GM12878 (cell line): Measurements from ENCODE around the gene NDUFB7. TPM values are rescaled to one million over a fixed set of nuclear protein-coding genes. Genes with fewer than 3 reads are reported as not detected.

Source experiments
- BCLAF1 ChIP-seq: fragments of 450-650 bp; IDR thresholded peaks from 2 replicates; pipeline ENCODE4 v1.6.1; 2017; ENCODE audit warnings: antibody characterized with exemption, mild to moderate bottlenecking, moderate library complexity
- CEBPB ChIP-seq, 2 experiments: fragments of 150-350 bp in 1 of 2; IDR thresholded peaks; 2 replicates each; pipeline ENCODE4 v1.6.1; 2012 to 2014; ENCODE audit warnings: low read depth in 2 of 2, low read length in 2 of 2, borderline replicate concordance in 1 of 2, inconsistent platforms in 1 of 2
- CHD2 ChIP-seq: IDR thresholded peaks from 2 replicates; pipeline ENCODE4 v1.6.1; 2011; ENCODE audit warnings: low read depth, low read length, improper control_type of control experiment, borderline replicate concordance
- CREM ChIP-seq: IDR thresholded peaks from 2 replicates; pipeline ENCODE4 v1.6.1; 2014; ENCODE audit warnings: antibody characterized with exemption, low read depth
- EGR1 ChIP-seq, 2 experiments: IDR thresholded peaks; 1 replicate in 1 of 2; 2 replicates in 1 of 2; pipeline ENCODE4 v1.6.1; 2011 to 2012; ENCODE audit warnings: low read depth in 2 of 2, low read length in 2 of 2, borderline replicate concordance in 1 of 2, mild to moderate bottlenecking in 1 of 2, moderate library complexity in 1 of 2
- JUND ChIP-seq: IDR thresholded peaks from 2 replicates; pipeline ENCODE4 v1.6.1; 2012; ENCODE audit warnings: low read depth, mild to moderate bottlenecking, low read length, improper control_type of control experiment, moderate library complexity
- MAX ChIP-seq: IDR thresholded peaks from 2 replicates; pipeline ENCODE4 v1.6.1; 2012; ENCODE audit warnings: low read depth, low read length, improper control_type of control experiment
- NFYA ChIP-seq: IDR thresholded peaks from 2 replicates; pipeline ENCODE4 v1.6.1; 2011; ENCODE audit warnings: low read depth, mild to moderate bottlenecking, low read length, improper control_type of control experiment, borderline replicate concordance
- NFYB ChIP-seq: IDR thresholded peaks from 2 replicates; pipeline ENCODE4 v1.6.1; 2011; ENCODE audit warnings: low read depth, mild to moderate bottlenecking, low read length, improper control_type of control experiment, moderate library complexity; ENCODE audit not compliant: insufficient read depth
- POLR2AphosphoS5 ChIP-seq: IDR thresholded peaks from 2 replicates; pipeline ENCODE4 v1.6.1; 2011; ENCODE audit warnings: mild to moderate bottlenecking, low read length, inconsistent platforms
- TCF7 ChIP-seq: IDR thresholded peaks from 2 replicates; pipeline ENCODE4 v1.6.1; 2014; ENCODE audit warnings: antibody characterized with exemption, borderline replicate concordance
- ZNF207 ChIP-seq: fragments of 450-650 bp; IDR thresholded peaks from 2 replicates; pipeline ENCODE4 v1.6.1; 2014; ENCODE audit warnings: antibody characterized with exemption, mild to moderate bottlenecking, borderline replicate concordance
- ZZZ3 ChIP-seq: IDR thresholded peaks from 2 replicates; pipeline ENCODE4 v1.6.1; 2011; ENCODE audit warnings: low read depth; ENCODE audit not compliant: control insufficient read depth, insufficient read length
- polyA plus RNA-seq, 11 experiments: library from polyadenylated mRNA; depleted of rRNA in 4 of 11; unstranded in 6 of 11; stranded (reverse) in 5 of 11; fragments of >200 nt; fragmentation: Nextera tagmentation in 4 of 11; fragmentation: Illumina TruSeq in 1 of 11; extraction: Ambion mirVana in 4 of 11; extraction: Trizol in 1 of 11; gene quantifications; 1 replicate in 1 of 11; 2 replicates in 10 of 11; pipeline versions ENCODE4 v1.2.1 to v1.2.3, GENCODE V29; 2011 to 2016; ENCODE audit warnings: inconsistent platforms in 2 of 11, missing spikeins in 2 of 11, low read depth in 1 of 11
- total RNA-seq, 4 experiments: library from RNA; depleted of rRNA in 3 of 4; stranded (reverse); fragments of >200 nt in 3 of 4; fragmentation: Illumina TruSeq in 1 of 4; extraction: Trizol in 1 of 4; gene quantifications; 2 replicates each; pipeline versions ENCODE4 v1.2.1 to v1.2.3, GENCODE V29; 2013 to 2021
- TF ChIP-seq, protein P1 (sequence below): IDR thresholded peaks from 2 replicates; pipeline ENCODE4 v1.6.1; 2012; ENCODE audit warnings: low read depth, low read length, improper control_type of control experiment
- TF ChIP-seq, protein P2 (sequence below): fragments of 450-650 bp; IDR thresholded peaks from 2 replicates; pipeline ENCODE4 v1.6.1; 2018; ENCODE audit warnings: mild to moderate bottlenecking, low read depth, moderate library complexity; ENCODE audit not compliant: partially characterized antibody
- TF ChIP-seq, protein P3 (sequence below): IDR thresholded peaks from 2 replicates; pipeline ENCODE4 v1.6.1; 2012; ENCODE audit warnings: improper control_type of control experiment, low read depth, low read length; ENCODE audit not compliant: insufficient replicate concordance

Gene NDUFB7
- total and polyA plus RNA-seq, 10 of the 15 experiments (the other 5 are each of a cell fraction or from before 2014, with no cell fraction given), result 14.6 to 480 (median 182) TPM

- TF ChIP-seq, protein P1, sequence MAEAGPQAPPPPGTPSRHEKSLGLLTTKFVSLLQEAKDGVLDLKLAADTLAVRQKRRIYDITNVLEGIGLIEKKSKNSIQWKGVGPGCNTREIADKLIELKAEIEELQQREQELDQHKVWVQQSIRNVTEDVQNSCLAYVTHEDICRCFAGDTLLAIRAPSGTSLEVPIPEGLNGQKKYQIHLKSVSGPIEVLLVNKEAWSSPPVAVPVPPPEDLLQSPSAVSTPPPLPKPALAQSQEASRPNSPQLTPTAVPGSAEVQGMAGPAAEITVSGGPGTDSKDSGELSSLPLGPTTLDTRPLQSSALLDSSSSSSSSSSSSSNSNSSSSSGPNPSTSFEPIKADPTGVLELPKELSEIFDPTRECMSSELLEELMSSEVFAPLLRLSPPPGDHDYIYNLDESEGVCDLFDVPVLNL, result no peak
- TF ChIP-seq, protein P2, sequence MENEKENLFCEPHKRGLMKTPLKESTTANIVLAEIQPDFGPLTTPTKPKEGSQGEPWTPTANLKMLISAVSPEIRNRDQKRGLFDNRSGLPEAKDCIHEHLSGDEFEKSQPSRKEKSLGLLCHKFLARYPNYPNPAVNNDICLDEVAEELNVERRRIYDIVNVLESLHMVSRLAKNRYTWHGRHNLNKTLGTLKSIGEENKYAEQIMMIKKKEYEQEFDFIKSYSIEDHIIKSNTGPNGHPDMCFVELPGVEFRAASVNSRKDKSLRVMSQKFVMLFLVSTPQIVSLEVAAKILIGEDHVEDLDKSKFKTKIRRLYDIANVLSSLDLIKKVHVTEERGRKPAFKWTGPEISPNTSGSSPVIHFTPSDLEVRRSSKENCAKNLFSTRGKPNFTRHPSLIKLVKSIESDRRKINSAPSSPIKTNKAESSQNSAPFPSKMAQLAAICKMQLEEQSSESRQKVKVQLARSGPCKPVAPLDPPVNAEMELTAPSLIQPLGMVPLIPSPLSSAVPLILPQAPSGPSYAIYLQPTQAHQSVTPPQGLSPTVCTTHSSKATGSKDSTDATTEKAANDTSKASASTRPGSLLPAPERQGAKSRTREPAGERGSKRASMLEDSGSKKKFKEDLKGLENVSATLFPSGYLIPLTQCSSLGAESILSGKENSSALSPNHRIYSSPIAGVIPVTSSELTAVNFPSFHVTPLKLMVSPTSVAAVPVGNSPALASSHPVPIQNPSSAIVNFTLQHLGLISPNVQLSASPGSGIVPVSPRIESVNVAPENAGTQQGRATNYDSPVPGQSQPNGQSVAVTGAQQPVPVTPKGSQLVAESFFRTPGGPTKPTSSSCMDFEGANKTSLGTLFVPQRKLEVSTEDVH, result no peak
- no peak for TF ChIP-seq ZZZ3
- 0 out of 2 replicates have a peak, but pooled peaks have one; percentile 45 for TF ChIP-seq CHD2
- no peak; the same call in 1 of the 2 replicates for TF ChIP-seq BCLAF1
- TF ChIP-seq, protein P3, sequence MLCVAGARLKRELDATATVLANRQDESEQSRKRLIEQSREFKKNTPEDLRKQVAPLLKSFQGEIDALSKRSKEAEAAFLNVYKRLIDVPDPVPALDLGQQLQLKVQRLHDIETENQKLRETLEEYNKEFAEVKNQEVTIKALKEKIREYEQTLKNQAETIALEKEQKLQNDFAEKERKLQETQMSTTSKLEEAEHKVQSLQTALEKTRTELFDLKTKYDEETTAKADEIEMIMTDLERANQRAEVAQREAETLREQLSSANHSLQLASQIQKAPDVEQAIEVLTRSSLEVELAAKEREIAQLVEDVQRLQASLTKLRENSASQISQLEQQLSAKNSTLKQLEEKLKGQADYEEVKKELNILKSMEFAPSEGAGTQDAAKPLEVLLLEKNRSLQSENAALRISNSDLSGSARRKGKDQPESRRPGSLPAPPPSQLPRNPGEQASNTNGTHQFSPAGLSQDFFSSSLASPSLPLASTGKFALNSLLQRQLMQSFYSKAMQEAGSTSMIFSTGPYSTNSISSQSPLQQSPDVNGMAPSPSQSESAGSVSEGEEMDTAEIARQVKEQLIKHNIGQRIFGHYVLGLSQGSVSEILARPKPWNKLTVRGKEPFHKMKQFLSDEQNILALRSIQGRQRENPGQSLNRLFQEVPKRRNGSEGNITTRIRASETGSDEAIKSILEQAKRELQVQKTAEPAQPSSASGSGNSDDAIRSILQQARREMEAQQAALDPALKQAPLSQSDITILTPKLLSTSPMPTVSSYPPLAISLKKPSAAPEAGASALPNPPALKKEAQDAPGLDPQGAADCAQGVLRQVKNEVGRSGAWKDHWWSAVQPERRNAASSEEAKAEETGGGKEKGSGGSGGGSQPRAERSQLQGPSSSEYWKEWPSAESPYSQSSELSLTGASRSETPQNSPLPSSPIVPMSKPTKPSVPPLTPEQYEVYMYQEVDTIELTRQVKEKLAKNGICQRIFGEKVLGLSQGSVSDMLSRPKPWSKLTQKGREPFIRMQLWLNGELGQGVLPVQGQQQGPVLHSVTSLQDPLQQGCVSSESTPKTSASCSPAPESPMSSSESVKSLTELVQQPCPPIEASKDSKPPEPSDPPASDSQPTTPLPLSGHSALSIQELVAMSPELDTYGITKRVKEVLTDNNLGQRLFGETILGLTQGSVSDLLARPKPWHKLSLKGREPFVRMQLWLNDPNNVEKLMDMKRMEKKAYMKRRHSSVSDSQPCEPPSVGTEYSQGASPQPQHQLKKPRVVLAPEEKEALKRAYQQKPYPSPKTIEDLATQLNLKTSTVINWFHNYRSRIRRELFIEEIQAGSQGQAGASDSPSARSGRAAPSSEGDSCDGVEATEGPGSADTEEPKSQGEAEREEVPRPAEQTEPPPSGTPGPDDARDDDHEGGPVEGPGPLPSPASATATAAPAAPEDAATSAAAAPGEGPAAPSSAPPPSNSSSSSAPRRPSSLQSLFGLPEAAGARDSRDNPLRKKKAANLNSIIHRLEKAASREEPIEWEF, result no peak
- TF ChIP-seq TCF7, result peak; percentile 36; the same call in 1 of the 2 replicates
- TF ChIP-seq MAX, result peak; percentile 84
- no peak for TF ChIP-seq CEBPB (IDR thresholded peaks at IDR 0.05; ENCODE audit: borderline replicate concordance in 1 of 2, low read depth in 2 of 2, low read length in 2 of 2)
- no peak for TF ChIP-seq JUND
- TF ChIP-seq NFYB, result no peak
- peak in 1 of 2 experiments; percentile 3; a peak in 1 of 3 replicates for TF ChIP-seq EGR1 (IDR thresholded peaks at IDR 0.05; ENCODE audit: borderline replicate concordance in 1 of 2, low read depth in 2 of 2, low read length in 2 of 2)
- TF ChIP-seq ZNF207, result peak; percentile 83; the same call in 1 of the 2 replicates
- TF ChIP-seq NFYA, result no peak
- peak; percentile 71 for TF ChIP-seq CREM
- TF ChIP-seq POLR2AphosphoS5, result peak; percentile 98
Measured at GRCh38 chr19:14582894-14583340, 11.1 kb upstream of the NDUFB7 start, which contains the start of gene CLEC17A (continued).
